ENCODE results near the gene RADIL.
A peak's percentile ranks its signal among the peaks of the same experiment; 100 is the strongest.
"Not testable (repeated sequence)": the region's sequence is repeated elsewhere in the genome, so short reads cannot be mapped to it uniquely, and the experiment has no call there.

Gene RADIL

DNA sequence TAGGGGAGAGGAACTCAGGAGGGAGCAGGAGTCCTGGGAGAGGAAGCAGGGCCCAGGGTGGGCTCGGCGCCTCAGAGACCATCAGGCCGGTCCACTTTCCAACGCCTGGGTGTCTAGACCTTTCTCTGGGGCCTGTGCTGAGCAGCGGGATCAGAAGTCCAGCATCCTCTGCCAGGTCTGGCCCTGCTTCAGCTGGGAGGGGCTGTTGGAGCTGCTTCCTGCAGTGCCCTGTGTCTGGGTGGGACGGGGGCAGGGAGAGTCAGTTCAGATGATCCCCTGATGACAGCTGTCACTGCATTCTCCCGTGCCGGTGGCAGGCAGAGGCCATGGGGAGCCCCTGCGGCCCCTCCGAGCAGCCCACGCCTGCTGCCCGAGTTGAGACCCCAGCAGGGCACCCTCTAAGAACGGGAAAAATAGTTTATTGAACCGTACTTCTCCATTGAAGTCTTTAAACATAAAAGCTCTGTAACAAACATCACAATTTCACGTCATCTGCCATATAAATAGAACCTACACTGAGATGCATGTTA, 84.7 kb downstream of the RADIL start:
- DNase-seq (ENCODE audit: insufficient read length, low spot score) (no peak), FAIRE-seq (no peak)

DNA sequence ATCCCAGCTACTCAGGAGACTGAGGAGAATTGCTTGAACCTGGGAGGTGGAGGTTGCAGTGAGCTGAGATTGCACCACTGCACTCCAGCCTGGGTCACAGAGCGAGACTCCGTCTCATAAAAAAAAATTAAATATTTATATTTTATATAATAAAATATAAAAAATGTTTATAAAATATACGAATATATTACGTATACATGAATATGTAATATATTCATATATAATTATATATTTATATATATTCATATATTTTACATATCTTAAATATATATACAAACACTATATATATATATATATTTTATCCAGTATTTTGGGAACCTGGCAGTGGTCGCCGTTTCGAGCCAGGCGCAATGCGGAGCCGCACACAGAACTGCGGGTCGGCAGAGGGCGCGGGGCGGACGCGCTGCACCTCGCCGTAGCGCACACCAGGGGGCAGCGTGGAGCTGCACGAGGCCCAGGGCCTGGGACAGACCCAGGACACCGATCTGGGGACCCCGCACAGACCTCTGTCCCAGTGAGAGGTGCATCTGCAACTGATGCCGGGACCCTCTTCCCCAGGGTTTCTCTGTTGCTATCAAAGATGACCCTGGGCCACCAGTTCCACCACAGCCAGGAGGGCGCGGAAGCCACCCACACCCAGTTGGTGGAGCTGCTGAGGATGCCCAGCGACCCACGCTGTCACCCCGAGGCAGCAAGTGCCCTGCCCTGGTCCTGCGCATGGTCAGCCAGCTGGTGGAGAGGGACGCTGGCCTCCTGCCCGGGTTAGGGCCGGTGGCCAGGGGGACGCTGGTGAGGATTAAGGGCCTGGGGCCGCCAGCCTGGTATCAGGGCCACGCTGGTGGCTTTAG, 85.4 kb downstream of the RADIL start:
- peak; percentile 97 for DNase-seq (ENCODE audit: insufficient read length, low spot score)
- no peak for FAIRE-seq

- FAIRE-seq, result no peak
- no peak for DNase-seq (ENCODE audit: insufficient read length, low spot score)
Observed at GRCh38 chr7:4796453-4796852, 87.1 kb downstream of the RADIL start.

DNA sequence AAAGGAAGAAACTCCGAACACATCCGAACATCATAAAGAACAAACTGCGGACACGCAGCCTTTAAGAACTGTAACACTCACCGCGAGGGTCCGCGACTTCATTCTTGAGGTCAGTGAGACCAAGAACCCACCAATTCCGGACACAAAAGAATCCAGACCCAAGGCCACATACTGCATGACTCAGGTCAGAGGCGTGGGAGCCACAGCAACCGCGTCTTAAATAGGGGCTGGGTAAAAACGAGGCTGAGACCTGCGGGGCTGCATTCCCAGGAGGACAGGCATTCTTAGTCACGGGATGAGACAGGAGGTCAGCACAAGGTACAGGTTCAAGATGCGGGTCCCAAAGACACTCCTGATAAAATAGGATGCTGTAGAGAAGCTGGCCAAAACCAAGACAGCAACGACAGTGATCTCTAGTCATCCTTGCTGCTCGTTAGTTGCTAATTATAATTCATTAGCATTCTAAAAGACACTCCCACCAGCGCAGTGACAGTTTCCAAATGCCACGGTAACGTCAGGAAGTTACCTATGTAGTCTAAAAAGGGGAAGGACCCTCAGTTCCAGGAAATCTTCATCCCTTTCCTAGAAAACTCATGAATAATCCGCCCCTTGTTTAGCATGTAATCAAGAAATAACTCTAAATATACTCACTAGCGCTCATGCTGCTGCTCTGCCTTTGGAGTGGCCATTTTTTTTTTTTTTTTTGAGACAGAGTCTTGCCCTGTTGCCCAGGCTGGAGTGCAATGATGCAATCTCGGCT, 88.7 kb downstream of the RADIL start:
- FAIRE-seq (no peak), DNase-seq (ENCODE audit: insufficient read length, low spot score) (no peak)

GRCh38 chr7:4794171-4794570, 89.3 kb downstream of the RADIL start:
- not testable (repeated sequence) for FAIRE-seq; DNase-seq (ENCODE audit: insufficient read length, low spot score)

DNA sequence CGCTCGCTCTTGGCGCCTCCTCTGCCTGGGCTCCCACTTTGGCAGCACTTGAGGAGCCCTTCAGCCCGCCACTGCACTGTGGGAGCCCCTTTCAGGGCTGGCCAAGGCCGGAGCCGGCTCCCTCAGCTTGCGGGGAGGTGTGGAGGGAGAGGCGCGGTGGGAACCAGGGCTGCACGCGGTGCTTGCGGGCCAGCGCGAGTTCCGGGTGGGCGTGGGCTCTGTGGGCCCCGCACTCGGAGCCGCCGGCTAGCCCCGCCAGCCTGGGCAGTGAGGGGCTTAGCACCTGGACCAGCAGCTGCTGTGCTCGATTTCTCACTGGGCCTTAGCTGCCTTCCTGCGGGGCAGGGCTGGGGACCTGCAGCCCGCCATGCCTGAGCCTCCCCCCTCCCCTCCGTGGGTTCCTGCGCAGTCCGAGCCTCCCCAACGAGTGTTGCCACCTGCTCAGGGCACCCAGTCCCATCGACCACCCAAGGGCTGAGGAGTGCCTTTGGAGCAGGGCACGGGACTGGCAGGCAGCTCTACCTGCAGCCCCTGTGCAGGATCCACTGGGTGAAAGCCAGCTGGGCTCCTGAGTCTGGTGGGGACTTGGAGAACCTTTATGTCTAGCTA, 90.0 kb downstream of the RADIL start:
- FAIRE-seq; DNase-seq (ENCODE audit: insufficient read length, low spot score): not testable (repeated sequence)

DNA sequence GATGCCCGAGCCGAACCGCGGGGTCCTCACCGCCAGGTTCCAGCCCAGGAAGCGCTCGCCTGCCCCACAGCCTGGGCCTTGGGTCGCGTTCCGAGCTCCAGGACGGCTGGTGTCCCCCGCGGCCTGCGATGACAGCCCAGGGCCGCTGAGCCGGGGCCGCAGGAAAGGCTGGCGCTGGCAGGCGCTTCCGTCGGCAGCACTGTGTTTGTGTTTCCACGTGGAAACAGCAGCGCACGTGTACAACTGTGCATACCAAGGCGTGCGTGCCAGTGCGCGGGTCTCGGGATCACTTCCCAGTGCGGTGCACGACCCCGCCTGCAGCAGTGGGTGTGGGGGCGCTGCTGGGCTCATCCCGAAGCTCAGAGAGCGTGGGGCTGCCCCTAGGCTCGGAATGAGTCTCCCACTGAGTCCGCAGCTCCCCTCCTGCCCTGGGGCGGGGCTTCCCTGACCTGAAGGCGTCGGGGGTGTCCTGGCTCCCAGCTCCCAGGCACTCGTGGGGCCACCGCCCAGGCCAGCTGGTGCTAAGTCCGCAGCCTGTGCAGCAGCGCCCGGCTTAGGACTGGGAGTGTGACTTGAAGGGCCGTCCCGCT, 90.9 kb downstream of the RADIL start:
- FAIRE-seq, result no peak
- DNase-seq (ENCODE audit: insufficient read length, low spot score), result no peak

GRCh38 chr7:4791738-4792536, 91.6 kb downstream of the RADIL start:
- no peak for FAIRE-seq
- peak; percentile 61 for DNase-seq (ENCODE audit: insufficient read length, low spot score)

GRCh38 chr7:4791101-4791737, 92.3 kb downstream of the RADIL start:
- no peak for FAIRE-seq

GRCh38 chr7:4790516-4790991, 93.0 kb downstream of the RADIL start:
- no peak for FAIRE-seq
- no peak for DNase-seq (ENCODE audit: insufficient read length, low spot score)

More at GRCh38 chr7:4791101-4791737, 92.3 kb downstream of the RADIL start:
- no peak for DNase-seq (ENCODE audit: insufficient read length, low spot score)

DNA sequence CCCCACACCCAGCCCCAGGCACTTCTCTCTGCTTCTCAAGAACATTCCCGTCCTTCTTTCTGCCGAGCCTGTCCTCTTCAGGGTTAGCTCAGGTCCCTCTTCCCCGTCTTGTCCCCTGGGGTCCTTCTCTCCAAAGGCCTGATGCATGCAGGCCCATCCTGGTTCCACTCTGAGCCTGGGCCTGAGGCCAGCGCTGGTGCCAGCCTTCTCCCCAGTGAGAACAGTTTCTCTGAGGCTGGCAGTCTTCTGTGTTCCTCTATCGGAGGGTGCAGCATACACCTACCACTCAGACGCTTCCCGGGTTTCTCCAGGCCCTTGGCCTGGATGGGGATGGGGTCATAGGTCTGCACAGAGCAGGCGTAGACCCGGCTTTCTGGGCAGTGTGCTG, 93.4 kb downstream of the RADIL start:
- FAIRE-seq, result no peak
- DNase-seq (ENCODE audit: insufficient read length, low spot score), result no peak

DNA sequence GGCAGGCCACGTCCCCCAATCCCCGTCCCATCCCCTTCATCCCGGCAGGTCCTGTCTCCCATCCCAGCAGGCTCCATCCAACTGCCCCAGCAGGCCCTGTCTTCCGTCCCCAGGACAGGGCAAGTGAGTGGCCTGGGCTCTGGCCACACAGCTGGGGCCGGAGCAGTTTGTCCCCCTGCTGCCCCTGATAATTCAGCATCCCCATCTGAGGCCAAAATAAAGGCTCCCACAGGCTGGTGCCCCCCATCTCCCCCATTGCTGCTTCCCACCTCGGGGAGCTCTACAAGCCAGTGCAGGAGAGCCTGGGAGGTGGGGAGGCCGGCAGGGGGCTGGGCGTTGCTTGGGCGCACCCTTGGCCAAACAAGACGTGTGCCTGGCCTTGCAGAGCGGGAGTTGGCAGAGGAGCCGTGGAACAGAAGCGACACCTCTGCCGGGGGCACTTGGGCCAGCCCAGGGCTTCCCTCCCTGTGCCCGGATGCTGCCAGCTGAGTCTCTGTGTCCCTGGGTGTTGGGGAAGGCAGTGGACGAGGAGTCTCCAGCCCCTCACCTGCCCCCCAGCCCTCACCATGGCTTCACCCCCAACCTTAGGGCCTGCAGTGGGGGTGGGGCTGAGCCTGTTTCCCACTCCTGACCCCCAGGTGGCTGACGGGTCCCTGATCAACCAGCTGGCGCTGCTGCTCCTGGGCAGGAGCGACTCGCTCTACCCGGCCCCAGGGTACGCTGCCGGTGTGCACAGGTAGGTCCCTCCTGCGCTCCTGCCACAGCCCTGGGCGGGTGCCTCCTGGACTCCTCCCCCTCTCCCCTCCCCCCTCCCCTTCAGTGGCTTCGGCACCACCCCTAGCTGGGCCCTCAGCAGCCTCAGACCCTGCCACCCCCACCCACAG, 94.1 kb downstream of the RADIL start:
- DNase-seq (ENCODE audit: insufficient read length, low spot score), result no peak
- FAIRE-seq, result no peak

- DNase-seq (ENCODE audit: insufficient read length, low spot score), result no peak
- FAIRE-seq, result no peak
Observed at GRCh38 chr7:4788627-4789189, 94.8 kb downstream of the RADIL start.

GRCh38 chr7:4787947-4788626, 95.4 kb downstream of the RADIL start:
- FAIRE-seq (no peak), DNase-seq (ENCODE audit: insufficient read length, low spot score) (no peak)

- FAIRE-seq (no peak), DNase-seq (ENCODE audit: insufficient read length, low spot score) (no peak)
Observed at GRCh38 chr7:4787541-4787940, 96.0 kb downstream of the RADIL start.

DNA sequence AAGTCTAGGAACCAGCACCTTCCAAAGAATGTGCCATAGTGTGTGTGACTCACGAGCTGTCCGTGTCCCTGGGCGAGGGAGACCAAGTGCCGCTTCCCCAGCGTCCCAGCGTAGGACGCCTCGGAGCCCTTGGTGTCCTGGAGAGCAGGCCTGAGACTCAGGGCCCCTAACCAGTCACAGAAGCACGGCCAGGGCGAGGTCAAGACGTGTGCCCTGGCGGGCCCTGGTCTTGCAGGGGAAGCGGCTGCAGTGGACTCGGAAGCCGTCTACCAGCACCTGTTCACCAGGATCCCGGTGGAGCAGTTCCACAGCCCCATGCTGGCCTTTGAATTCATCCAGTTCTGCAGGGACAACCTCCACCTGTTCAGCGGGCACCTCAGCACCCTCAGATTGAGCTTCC, 97.5 kb downstream of the RADIL start:
- FAIRE-seq (no peak), DNase-seq (ENCODE audit: insufficient read length, low spot score) (no peak)

DNA sequence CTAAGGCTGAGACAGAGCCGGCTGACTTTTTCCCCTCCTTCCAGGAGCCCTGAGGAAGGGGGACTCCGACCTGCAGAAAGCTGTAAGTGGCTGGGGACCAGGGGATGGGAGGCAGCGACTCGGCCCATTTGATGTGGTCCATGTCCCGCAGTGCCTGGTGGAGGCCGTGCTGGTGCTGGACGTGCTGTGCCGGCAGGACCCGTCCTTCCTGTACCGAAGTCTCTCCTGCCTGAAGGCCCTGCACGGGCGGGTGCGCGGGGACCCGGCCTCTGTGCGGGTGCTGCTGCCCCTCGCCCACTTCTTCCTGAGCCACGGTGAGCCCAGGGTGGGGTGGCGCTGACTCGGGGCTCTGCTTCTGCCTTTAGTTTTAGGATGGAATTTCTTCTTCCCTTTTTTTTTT, 98.1 kb downstream of the RADIL start:
- DNase-seq (ENCODE audit: insufficient read length, low spot score) (no peak), FAIRE-seq (no peak)

DNA sequence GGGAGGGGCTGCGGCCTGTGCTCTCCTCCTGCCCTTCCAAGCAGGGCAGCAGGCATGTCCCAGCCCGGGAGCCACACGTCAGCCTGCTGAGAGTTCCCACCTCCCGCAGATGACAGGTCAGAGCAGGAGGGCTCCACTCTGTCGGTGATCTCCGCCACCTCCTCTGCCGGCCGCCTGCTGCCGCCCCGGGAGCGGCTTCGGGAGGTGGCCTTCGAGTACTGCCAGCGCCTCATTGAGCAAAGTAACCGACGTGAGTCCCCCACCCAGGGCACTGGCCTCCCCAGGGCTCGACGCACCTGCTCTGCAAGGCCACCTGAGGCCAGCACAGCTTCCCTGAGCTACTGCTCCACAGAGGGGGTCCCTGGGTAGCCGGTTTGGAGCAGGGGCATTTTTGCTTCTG, 98.7 kb downstream of the RADIL start:
- FAIRE-seq (no peak), DNase-seq (ENCODE audit: insufficient read length, low spot score) (no peak)

All from GM19239 (cell line).